Keratinocyte (primary cell): Measurements from ENCODE around the gene LMNTD1.
A peak's percentile ranks its signal among the peaks of the same experiment; 100 is the strongest.

ENCODE experiments used
- EZH2 ChIP-seq: IDR thresholded peaks from one replicate; pipeline ENCODE4 v1.6.1; 2012; ENCODE audit warnings: inconsistent platforms, mild to moderate bottlenecking, low read length, moderate library complexity
- TF ChIP-seq, protein P1 (sequence below), 3 experiments: IDR thresholded peaks in 1 of 3; conservative IDR thresholded peaks in 1 of 3; optimal IDR thresholded peaks in 1 of 3; 2 replicates in 2 of 3; 3 replicates in 1 of 3; pipeline versions ENCODE3 to v1.5.1; 2011; ENCODE audit warnings: low read length in 3 of 3, mild to moderate bottlenecking in 3 of 3, moderate library complexity in 2 of 3, control low read depth in 1 of 3, inconsistent platforms in 1 of 3; ENCODE audit not compliant: insufficient read depth in 2 of 3; ENCODE audit errors: extremely low read depth in 1 of 3

- TF ChIP-seq, protein P1, sequence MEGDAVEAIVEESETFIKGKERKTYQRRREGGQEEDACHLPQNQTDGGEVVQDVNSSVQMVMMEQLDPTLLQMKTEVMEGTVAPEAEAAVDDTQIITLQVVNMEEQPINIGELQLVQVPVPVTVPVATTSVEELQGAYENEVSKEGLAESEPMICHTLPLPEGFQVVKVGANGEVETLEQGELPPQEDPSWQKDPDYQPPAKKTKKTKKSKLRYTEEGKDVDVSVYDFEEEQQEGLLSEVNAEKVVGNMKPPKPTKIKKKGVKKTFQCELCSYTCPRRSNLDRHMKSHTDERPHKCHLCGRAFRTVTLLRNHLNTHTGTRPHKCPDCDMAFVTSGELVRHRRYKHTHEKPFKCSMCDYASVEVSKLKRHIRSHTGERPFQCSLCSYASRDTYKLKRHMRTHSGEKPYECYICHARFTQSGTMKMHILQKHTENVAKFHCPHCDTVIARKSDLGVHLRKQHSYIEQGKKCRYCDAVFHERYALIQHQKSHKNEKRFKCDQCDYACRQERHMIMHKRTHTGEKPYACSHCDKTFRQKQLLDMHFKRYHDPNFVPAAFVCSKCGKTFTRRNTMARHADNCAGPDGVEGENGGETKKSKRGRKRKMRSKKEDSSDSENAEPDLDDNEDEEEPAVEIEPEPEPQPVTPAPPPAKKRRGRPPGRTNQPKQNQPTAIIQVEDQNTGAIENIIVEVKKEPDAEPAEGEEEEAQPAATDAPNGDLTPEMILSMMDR (optimal IDR thresholded peaks at IDR 0.05 in 1 of 3, IDR thresholded peaks at IDR 0.05 in 1 of 3, conservative IDR thresholded peaks at IDR 0.05 in 1 of 3; ENCODE audit: extremely low read depth in 1 of 3, insufficient read depth in 2 of 3, low read length in 3 of 3), result peak in 2 of 3 experiments; percentile 33 to 50
- no peak for TF ChIP-seq EZH2
Measured at GRCh38 chr12:25557830-25558436, 4.8 kb upstream of the LMNTD1 start.
